HL-60/S4 treated with retinoic acid at 250 ng/mL for 4 days and 3 days (cell line): Measurements from ENCODE around the gene WDFY3.

Experiments used
- in situ Hi-C: fragments of 300-500 bp; cut with MboI; formaldehyde crosslinking; loops from 2 replicates; pipeline ENCODE4 v1.7.0; 2022; ENCODE audit warnings: low sequenced_read_pairs

WDFY3 gene

DNA sequence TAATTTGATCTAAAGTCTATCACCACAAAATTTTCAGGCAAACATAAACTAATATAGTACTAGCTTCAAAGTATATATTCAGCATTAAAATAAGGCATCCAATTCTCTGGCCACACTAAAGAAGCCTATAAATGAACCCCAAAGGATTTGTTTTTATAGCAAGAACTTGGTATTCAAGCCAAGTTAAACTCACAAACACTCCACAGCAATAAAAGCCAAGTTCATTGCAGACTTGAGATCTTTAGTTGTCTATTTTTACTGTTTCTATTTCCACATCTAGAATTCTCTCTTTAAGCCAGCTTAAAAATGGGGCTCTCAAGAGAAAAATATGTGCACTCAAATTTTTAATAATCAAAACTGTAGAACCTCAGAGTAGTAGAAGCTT is 51.1 kb downstream of the WDFY3 start:
- in situ Hi-C loops, result no loop called here

DNA sequence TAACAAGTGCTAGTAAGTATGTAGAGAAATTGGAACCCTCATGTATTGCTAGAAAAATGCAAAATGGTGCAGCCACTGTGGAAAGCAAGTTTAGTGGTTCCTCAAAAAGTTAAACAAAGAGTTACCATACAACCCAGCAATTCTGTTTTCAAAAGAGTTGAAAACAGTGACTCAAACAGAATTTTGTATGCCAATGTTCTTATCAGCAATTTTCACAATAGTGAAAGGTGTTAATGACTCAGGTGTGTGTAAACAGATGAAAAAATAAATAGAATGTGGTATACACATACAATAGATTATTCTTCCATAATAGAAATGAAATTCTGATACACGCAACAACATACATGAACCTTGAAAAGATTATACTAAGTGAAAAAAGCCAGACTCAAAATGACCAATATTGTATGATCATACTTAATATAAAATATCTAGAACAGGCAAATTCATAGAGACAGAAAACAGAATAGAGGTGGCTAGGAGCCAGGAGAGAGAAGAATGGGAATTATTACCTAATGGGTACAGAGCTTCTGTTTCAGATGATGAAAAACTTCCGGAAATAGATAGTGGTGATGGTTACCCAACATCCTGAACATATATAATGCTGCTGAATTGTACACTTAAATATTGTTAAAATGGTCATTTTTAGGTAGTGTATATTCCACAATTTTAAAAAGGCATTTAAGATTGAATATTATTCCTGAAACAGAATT is 51.6 kb downstream of the WDFY3 start:
- in situ Hi-C loops, result no loop called here

GRCh38 chr4:84913176-84913575 is 53.3 kb downstream of the WDFY3 start:
- in situ Hi-C loops, result no loop called here

- in situ Hi-C loops, result no loop called here
Observed at GRCh38 chr4:84912741-84913140, 53.7 kb downstream of the WDFY3 start.

DNA sequence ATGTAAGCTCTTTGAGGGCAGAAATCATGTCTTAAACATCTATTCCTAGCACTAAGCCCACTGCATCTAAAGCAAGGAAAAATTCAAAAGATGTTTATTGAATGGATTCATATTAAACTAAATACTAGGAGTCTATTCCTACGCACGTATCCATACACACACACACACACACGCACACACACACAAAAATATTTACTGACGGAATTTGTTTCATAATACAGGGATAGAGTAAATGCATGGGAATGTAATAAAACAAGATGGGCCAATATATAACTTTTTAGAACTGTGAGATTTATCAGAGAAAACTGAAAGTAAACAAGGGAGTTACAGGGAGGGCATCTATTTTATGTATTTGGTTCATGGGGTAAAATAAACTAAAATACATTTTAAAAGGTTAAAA is 57.6 kb downstream of the WDFY3 start:
- in situ Hi-C loops, result no loop called here

GRCh38 chr4:84907145-84907544 is 59.3 kb downstream of the WDFY3 start:
- in situ Hi-C loops, result no loop called here

GRCh38 chr4:84905646-84906045 is 60.8 kb downstream of the WDFY3 start:
- in situ Hi-C loops, result no loop called here

DNA sequence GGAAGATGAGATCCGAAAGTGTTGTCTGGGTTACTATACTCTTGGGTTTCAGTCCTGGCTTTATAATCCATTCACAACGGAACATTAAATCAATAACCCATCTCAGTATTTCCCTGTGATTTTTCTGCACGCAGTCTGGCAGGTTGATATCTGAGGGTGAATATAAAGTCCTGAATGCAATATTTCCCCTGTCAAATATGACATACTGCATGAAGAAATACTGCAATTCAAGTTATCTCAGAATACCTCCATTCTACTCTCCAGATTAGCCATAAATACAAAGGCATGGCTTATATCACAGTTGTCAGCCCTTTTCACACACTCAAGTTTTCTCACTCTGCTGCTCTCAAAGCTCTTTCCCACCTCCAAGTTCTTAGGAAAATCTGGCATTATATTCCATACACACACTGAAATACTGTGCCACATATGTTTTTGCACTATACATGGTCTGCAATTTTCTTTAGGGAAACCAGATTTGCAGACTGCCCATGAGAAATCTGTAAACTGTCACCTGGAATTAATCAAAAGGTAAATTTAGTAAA is 64.7 kb downstream of the WDFY3 start:
- in situ Hi-C loops, result no loop called here

DNA sequence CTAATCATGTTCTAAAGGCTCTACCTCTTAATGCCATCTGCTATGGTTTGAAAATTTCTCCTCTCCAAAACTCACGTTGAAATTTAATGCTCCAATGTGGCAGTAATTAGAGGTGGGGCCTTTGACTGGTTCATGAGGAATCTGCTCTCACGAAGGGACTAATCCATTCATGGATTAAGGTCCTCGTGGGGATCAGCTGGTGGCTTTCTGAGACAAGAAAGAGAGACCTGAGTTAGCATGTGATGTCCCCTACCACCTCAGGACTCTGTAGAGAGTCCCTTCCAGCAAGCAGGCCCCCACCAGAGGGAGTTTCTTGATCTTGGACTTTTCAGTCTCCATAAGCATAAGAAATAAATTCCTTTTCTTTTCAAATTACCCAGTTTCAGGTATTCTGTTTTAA is 65.3 kb downstream of the WDFY3 start:
- in situ Hi-C loops, result no loop called here

- in situ Hi-C loops, result no loop called here
Observed at GRCh38 chr4:84899616-84900015, 66.9 kb downstream of the WDFY3 start.

- in situ Hi-C loops, result no loop called here
Observed at GRCh38 chr4:84897516-84897915, 69.0 kb downstream of the WDFY3 start.

DNA sequence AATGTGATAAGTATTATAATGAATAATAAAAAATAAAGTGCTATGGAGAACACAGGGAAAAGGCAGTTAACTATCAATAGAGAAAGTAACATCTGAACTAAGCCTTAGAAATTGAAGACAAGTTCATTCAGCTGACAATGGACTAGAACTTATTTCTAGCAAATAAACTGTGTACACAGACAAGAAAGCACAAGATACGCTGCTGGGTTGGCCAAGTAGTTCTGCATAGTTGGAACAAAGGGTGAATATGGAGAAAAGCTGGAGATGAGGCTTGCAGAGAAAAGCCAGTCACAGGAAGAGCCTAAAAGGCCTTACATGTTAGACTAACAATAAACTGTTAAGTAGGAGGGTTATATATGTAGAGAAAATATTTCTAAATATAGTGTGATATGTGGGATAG is 71.2 kb downstream of the WDFY3 start:
- in situ Hi-C loops, result no loop called here

DNA sequence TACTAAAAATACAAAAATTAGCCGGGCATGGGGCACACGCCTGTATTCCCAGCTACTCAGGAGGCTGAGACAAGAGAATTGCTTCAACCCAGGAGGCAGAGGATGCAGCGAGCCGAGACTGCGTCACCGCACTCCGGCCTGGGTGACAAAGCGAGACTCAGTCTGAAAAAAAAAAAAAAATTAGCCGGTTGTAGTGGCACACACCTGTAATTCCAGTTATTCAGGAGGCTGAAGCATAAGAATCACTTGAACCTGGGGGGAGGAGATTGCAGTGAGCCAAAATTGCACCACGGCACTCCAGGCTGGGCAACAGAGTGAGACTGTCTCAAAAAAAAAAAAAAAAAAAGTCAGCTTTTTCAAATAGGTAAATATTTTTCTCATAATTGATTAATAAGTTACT is 71.9 kb downstream of the WDFY3 start:
- in situ Hi-C loops, result no loop called here

DNA sequence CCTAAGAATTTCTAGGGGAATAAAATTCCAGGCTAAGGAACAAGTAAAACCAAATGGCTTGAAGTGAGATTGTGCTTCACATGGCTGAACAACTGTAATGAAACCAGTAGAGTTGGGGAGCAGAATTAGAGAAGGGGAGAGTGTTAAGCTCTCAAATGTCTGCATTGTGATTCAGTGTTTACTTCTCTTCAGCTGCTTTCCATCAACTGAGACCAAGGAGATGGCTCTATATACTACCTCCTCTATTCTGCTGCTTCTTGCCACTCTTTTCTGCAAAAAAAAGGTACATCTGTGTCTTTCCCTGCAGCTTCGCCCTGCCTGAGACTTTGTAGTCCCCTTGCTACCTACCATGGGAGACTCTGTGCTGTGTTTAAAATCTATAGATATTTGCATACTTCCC is 73.5 kb downstream of the WDFY3 start:
- in situ Hi-C loops, result no loop called here

DNA sequence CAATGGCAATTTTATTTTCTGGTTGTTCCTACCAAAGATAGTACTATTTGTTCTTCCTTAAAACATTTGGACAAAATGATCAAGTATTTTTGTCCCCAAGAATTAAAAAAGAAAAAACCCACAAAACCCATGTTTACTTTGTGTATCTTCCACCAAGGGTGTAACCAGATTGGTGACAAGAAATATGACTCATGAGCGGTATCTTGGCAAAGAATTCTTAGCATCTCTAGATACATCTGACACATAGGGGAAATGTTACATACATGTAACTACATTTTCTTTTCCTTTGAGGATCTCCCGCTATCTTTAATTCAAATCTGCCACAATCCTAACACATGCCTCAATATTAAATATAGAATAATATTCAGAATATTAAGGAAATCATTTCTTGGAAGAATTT is 78.7 kb downstream of the WDFY3 start:
- in situ Hi-C loops, result no loop called here

DNA sequence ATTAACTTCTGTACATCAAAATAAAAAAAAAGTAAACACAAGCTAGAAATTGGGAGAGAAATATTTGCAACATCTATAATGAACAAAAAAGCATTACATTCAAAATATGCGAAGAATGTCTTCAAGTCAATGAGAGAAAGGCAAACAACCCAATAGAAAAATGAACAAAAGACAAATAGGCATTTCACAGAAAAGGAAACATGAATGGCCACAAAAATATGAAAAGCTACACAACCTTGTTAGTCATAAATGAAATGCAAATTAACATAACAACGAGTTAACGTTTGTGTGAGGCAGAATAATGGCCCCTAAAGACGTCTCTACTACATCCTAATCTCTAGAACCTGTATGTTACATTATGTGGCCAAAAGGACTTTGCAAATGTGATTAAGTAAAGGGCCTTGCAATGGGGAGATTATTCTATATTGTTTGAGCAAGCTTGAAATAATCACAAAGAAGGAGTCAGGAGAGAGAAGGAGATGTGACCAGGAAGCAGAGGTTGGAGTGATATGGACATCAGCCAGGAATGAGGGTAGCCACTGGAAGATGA is 86.8 kb downstream of the WDFY3 start:
- in situ Hi-C loops, result no loop called here

DNA sequence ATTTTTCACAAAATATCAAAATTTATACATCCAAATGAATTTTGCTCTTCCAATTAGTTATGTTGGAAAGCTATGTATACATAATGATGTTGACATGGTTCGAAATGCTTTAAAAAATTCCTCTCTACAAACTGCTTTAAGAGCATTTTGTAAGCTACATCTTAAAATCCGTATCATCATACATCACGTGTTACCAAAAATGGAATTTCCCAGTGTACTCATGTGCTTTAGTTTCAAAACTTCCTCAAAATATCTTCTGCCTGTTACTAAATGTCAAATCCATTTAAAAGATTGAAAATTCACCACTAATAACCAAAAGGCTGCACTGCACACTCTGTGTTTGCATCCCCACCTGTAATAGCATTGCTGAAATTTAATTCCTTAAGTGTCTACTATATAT is 87.9 kb downstream of the WDFY3 start:
- in situ Hi-C loops, result no loop called here

DNA sequence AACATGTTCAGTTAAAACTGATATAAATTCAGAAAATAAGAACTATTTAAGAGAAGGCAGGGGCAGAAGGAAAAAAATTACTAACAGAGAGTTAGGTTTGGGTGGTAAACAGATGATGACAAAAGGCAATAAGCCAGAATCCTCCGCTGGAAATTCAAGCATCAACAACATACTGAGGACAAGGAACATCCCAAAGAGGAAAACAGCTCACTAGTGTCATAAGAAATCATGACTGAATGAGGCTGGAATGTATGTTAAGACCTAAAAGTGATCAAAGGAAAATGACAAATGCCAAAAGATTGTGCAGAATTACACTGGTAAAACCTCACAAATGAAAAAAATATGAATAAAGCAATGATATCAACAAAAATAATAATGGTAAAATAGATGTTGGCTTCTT is 88.4 kb downstream of the WDFY3 start:
- in situ Hi-C loops, result no loop called here

DNA sequence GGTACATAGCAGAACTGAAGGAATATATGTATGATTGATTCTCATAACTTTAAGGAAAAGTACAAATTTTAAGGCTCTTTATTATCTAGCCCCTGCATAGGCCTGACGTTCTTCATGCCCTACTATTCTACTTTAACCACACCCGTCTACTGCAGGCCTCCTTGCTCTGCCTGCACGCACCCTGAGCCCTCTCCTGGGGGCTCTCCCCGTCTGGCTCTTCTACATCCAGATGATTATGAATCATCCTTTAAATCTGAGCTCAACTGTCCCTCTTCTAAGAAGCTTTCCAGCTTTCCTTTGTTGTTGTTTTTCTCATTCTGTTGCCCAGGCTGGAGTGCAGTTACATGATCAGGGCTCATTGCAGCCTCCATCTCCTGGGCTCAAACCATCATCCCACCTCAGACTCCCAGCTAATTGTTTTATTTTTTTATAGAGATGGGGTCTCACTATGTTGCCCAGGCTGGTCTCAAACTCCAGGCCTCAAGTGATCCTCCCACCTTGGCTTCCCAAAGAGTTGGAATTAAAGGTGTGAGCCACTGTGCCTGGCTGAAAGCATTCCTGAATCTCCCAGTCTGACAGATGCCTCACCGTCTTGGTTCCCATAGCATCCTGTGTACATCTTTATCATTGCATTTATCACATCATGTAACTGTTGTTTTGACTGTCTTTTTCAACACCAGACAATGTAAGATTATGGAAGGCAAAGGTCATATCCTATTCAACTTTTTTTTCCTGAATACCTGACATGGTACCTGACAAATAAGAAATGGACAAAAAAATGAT is 89.2 kb downstream of the WDFY3 start:
- in situ Hi-C loops, result no loop called here

- in situ Hi-C loops, result no loop called here
Observed at GRCh38 chr4:84875636-84876371, 90.7 kb downstream of the WDFY3 start.

- in situ Hi-C loops, result no loop called here
Observed at GRCh38 chr4:84874619-84875018, 91.9 kb downstream of the WDFY3 start.
